ENCODE results near the gene SUPT5H. TPM values are rescaled to one million over a fixed set of nuclear protein-coding genes. Genes with fewer than 3 reads are reported as not detected.
A peak's percentile ranks its signal among the peaks of the same experiment; 100 is the strongest.

SUPT5H gene
- total and polyA plus RNA-seq, 8 donors, result 61.7 to 127 (median 109) TPM

GRCh38 chr19:39412867-39413271 lies 32.5 kb upstream of the SUPT5H start:
- no peak for TF ChIP-seq POLR2A (IDR thresholded peaks at IDR 0.05)
- TF ChIP-seq POLR2AphosphoS5 (IDR thresholded peaks at IDR 0.05), result no peak
- TF ChIP-seq EP300 (IDR thresholded peaks at IDR 0.05), result no peak
- TF ChIP-seq CTCF (IDR thresholded peaks at IDR 0.05), result peak in 2 of 7 experiments; percentile 19 to 71
- Histone ChIP-seq H3K4me3 (peak overlapping the region; percentile 57 to 95 (median 92)), H3K27ac (peak overlapping the region; percentile 82 to 100 (median 98)), H3K36me3 (peaks cover 14 to 28% (median 24%) of the 10 kb centered on the region in 4 donors), H3K27me3 (no peaks in the 10 kb centered on the region), H3K9me3 (no peaks in the 10 kb centered on the region), H3K4me1 (peaks cover 23 to 70% (median 66%) of the 10 kb centered on the region in 4 donors)
- no peak for DNase-seq
- intact Hi-C loops (cut with DNase I; ENCODE audit: low total_unique reads), result no loop called here
- 0% methylated on average over 5 to 24 of the region's 24 CpGs for WGBS, 5 donors

- Histone ChIP-seq H3K4me1 (peaks cover 23 to 70% (median 64%) of the 10 kb centered on the region in 4 donors), H3K27ac (peak overlapping the region; percentile 82 to 100 (median 98)), H3K4me3 (peak overlapping the region; percentile 57 to 95 (median 92)), H3K9me3 (no peaks in the 10 kb centered on the region), H3K36me3 (peaks cover 12 to 28% (median 22%) of the 10 kb centered on the region in 4 donors), H3K27me3 (no peaks in the 10 kb centered on the region)
- intact Hi-C loops (cut with DNase I; ENCODE audit: low total_unique reads), result no loop called here
- WGBS, 5 donors, result 1 to 8% (median 4%) methylated on average over 15 to 53 of the region's 54 CpGs
- TF ChIP-seq EP300 (IDR thresholded peaks at IDR 0.05) (no peak), CTCF (IDR thresholded peaks at IDR 0.05) (no peak), POLR2AphosphoS5 (IDR thresholded peaks at IDR 0.05) (peak in 2 of 3 donors; percentile 7 to 55), POLR2A (IDR thresholded peaks at IDR 0.05) (peak in 1 of 4 donors; percentile 10)
- peak in 1 of 2 donors; percentile 91 for DNase-seq
Measured at GRCh38 chr19:39413272-39413910, 32.0 kb upstream of the SUPT5H start.

- no peaks in the 10 kb centered on the region for H3K9me3 ChIP-seq
- intact Hi-C loops (cut with DNase I; ENCODE audit: low total_unique reads), result no loop called here
- H3K4me1 ChIP-seq, result peaks cover 23 to 70% (median 60%) of the 10 kb centered on the region in 4 donors
- DNase-seq, result peak in 1 of 2 donors; percentile 55
- peak overlapping the region; percentile 57 to 95 (median 92) for H3K4me3 ChIP-seq
- no peaks in the 10 kb centered on the region for H3K27me3 ChIP-seq
- whole genome bisulfite sequencing, 5 donors, result 40 to 56% (median 43%) methylated on average over 18 of the region's 18 CpGs
- peaks cover 12 to 29% (median 22%) of the 10 kb centered on the region in 4 donors for H3K36me3 ChIP-seq
- peak overlapping the region; percentile 82 to 100 (median 98) for H3K27ac ChIP-seq
- TF ChIP-seq POLR2A (IDR thresholded peaks at IDR 0.05), result no peak
- no peak for TF ChIP-seq CTCF (IDR thresholded peaks at IDR 0.05)
- no peak for TF ChIP-seq EP300 (IDR thresholded peaks at IDR 0.05)
- no peak for TF ChIP-seq POLR2AphosphoS5 (IDR thresholded peaks at IDR 0.05)
Measured at GRCh38 chr19:39413911-39414608, 31.3 kb upstream of the SUPT5H start.
